SU-DHL-6 (cell line): ENCODE data around the gene ARHGEF17.

ENCODE experiments used
- CTCF ChIP-seq: fragments of 200-600 bp; sonication (generic); IDR thresholded peaks from one replicate; pipeline ENCODE4 v1.5.1; 2017; ENCODE audit warnings: antibody characterized with exemption, mild to moderate bottlenecking, low read length, moderate library complexity; ENCODE audit not compliant: insufficient read depth, poor library complexity, severe bottlenecking
- EZH2phosphoT487 ChIP-seq: fragments of 200-600 bp; sonication (generic), shearing (Covaris generic); conservative IDR thresholded peaks from 2 replicates; pipeline ENCODE4 v1.6.1; 2018; ENCODE audit warnings: mild to moderate bottlenecking, antibody characterized with exemption, low read length, moderate library complexity, mixed read lengths

- no peak for TF ChIP-seq CTCF
- TF ChIP-seq EZH2phosphoT487 = no peak
Measured at GRCh38 chr11:73384531-73384871, 76.4 kb downstream of the ARHGEF17 start.
